ENCODE results near the gene TMPRSS15. TPM values are rescaled to one million over a fixed set of nuclear protein-coding genes. Genes with fewer than 3 reads are reported as not detected.

TMPRSS15 gene
- total RNA-seq, 4 donors from 2014 or later = not detected

GRCh38 chr21:18268906-18269305 lies 134.7 kb downstream of the TMPRSS15 start:
- 84 to 87% methylated on average over 1 of the region's 1 CpG for WGBS, 2 donors

DNA sequence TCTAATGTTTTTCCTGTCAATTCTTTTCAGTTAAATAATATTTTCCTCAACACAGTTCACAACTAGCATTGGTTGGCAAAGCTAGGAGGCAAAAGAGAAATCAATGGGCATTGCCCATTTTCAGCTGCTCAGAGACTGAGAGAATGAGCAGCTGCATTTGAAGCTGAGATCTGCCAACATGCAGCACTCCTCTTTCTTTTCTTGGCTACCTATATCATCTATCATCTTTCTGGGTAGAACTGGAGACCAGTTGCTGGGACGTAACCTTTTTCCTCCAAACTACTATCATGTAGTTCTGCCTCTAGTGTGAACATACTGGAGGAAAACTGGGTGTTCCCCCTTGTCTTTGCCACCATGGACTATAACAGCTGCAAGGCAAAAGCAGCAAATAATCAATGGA lies 136.1 kb downstream of the TMPRSS15 start:
- no peak for DNase-seq (ENCODE audit: low spot score in 2 of 2)
- WGBS, 2 donors = 93 to 96% methylated on average over 1 of the region's 1 CpG
- TF ChIP-seq POLR2A (IDR thresholded peaks at IDR 0.05) = no peak
- TF ChIP-seq CTCF (IDR thresholded peaks at IDR 0.05) = no peak
- no peak overlapping the region for H3K4me3 ChIP-seq (ENCODE audit: low read depth, poor library complexity, severe bottlenecking)
- intact Hi-C loops (cut with DNase I; ENCODE audit: low total_unique reads) = no loop called here

More at GRCh38 chr21:18268906-18269305, 134.7 kb downstream of the TMPRSS15 start:
- no peak for DNase-seq (ENCODE audit: low spot score in 2 of 2)
- intact Hi-C loops (cut with DNase I; ENCODE audit: low total_unique reads) = no loop called here
- no peak overlapping the region for H3K4me3 ChIP-seq (ENCODE audit: low read depth, poor library complexity, severe bottlenecking)
- TF ChIP-seq CTCF (IDR thresholded peaks at IDR 0.05) = no peak
- no peak for TF ChIP-seq POLR2A (IDR thresholded peaks at IDR 0.05)

DNA sequence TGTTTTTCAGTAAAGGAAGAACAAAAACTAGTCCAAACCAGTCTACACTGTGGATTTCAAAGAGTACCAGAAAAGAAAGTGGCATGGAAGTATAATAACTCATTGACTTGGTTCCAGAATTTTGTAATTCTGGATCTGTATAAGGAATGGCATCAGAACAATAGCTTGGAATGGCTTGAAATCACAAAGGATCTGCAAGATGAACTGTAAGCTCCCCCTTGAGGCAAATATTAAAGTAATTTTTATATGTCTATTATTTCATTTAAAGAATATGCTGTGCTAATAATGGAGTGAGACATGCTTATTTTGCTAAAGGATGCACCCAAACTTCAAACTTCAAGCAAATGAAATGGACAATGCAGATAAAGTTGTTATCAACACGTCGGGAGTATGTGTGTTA lies 137.6 kb downstream of the TMPRSS15 start:
- DNase-seq (ENCODE audit: low spot score in 2 of 2) = no peak
- no peak for TF ChIP-seq POLR2A (IDR thresholded peaks at IDR 0.05)
- TF ChIP-seq CTCF (IDR thresholded peaks at IDR 0.05) = no peak
- no peak overlapping the region for H3K4me3 ChIP-seq (ENCODE audit: low read depth, poor library complexity, severe bottlenecking)
- 81 to 82% methylated on average over 2 of the region's 2 CpGs for WGBS, 2 donors
- intact Hi-C loops (cut with DNase I; ENCODE audit: low total_unique reads) = no loop called here

- intact Hi-C loops (cut with DNase I; ENCODE audit: low total_unique reads) = no loop called here
- 58 to 74% methylated on average over 2 of the region's 2 CpGs for WGBS, 2 donors
- H3K4me3 ChIP-seq (ENCODE audit: low read depth, poor library complexity, severe bottlenecking) = no peak overlapping the region
- TF ChIP-seq CTCF (IDR thresholded peaks at IDR 0.05) (no peak), POLR2A (IDR thresholded peaks at IDR 0.05) (no peak)
- no peak for DNase-seq (ENCODE audit: low spot score in 2 of 2)
Observed at GRCh38 chr21:18253799-18254198, 149.8 kb downstream of the TMPRSS15 start.

- intact Hi-C loops (cut with DNase I; ENCODE audit: low total_unique reads) = no loop called here
- no peak for TF ChIP-seq POLR2A (IDR thresholded peaks at IDR 0.05)
- no peak for TF ChIP-seq CTCF (IDR thresholded peaks at IDR 0.05)
Observed at GRCh38 chr21:18253221-18253620, 150.4 kb downstream of the TMPRSS15 start.

GRCh38 chr21:18252680-18253079 lies 150.9 kb downstream of the TMPRSS15 start:
- 48 to 58% methylated on average over 5 of the region's 5 CpGs for WGBS, 2 donors
- no peak for DNase-seq (ENCODE audit: low spot score in 2 of 2)
- TF ChIP-seq POLR2A (IDR thresholded peaks at IDR 0.05) (no peak), CTCF (IDR thresholded peaks at IDR 0.05) (no peak)
- intact Hi-C loops (cut with DNase I; ENCODE audit: low total_unique reads) = no loop called here
- no peak overlapping the region for H3K4me3 ChIP-seq (ENCODE audit: low read depth, poor library complexity, severe bottlenecking)

More at GRCh38 chr21:18253221-18253620, 150.4 kb downstream of the TMPRSS15 start:
- no peak for DNase-seq (ENCODE audit: low spot score in 2 of 2)
- WGBS, 2 donors = 56 to 61% methylated on average over 2 of the region's 2 CpGs
- no peak overlapping the region for H3K4me3 ChIP-seq (ENCODE audit: low read depth, poor library complexity, severe bottlenecking)
